HepG2 (cell line): ENCODE measurements around the gene COPZ2. TPM values are rescaled to one million over a fixed set of nuclear protein-coding genes. Genes with fewer than 3 reads are reported as not detected.

ENCODE experiments used
- ATRX ChIP-seq: sonication (generic); formaldehyde crosslinking; IDR thresholded peaks from 2 replicates; pipeline ENCODE4 v1.4.0; 2020; ENCODE audit warnings: missing genetic modification reagents, borderline replicate concordance
- E2F1 ChIP-seq: sonication (generic); formaldehyde crosslinking; IDR thresholded peaks from 2 replicates; pipeline ENCODE4 v1.5.0; 2020; ENCODE audit warnings: missing genetic modification reagents
- ELK4 ChIP-seq: sonication (generic); formaldehyde crosslinking; IDR thresholded peaks from 2 replicates; pipeline ENCODE4 v1.9.0; 2021; ENCODE audit warnings: missing genetic modification reagents, borderline replicate concordance
- GFI1 ChIP-seq: sonication (generic); formaldehyde crosslinking; IDR thresholded peaks from 2 replicates; pipeline ENCODE4 v1.5.0; 2020; ENCODE audit warnings: missing genetic modification reagents, mild to moderate bottlenecking, borderline replicate concordance
- MTF1 ChIP-seq: sonication (generic); formaldehyde crosslinking; IDR thresholded peaks from 2 replicates; pipeline ENCODE4 v1.5.0; 2020; ENCODE audit warnings: missing genetic modification reagents
- RORA ChIP-seq: sonication (generic); formaldehyde crosslinking; IDR thresholded peaks from 2 replicates; pipeline ENCODE4 v1.5.0; 2020; ENCODE audit warnings: mild to moderate bottlenecking, missing genetic modification reagents, moderate library complexity
- SIX4 ChIP-seq: sonication (generic); formaldehyde crosslinking; IDR thresholded peaks from 2 replicates; pipeline ENCODE4 v1.4.0; 2020; ENCODE audit warnings: missing genetic modification reagents
- STAT6 ChIP-seq: sonication (generic); formaldehyde crosslinking; IDR thresholded peaks from 2 replicates; pipeline ENCODE4 v1.4.0; 2020; ENCODE audit warnings: missing genetic modification reagents, mild to moderate bottlenecking, borderline replicate concordance
- ZBTB42 ChIP-seq: sonication (generic); formaldehyde crosslinking; IDR thresholded peaks from 2 replicates; pipeline ENCODE4 v1.5.0; 2020; ENCODE audit warnings: mild to moderate bottlenecking, missing genetic modification reagents
- ZNF224 ChIP-seq: sonication (generic); formaldehyde crosslinking; IDR thresholded peaks from 2 replicates; pipeline ENCODE4 v1.5.0; 2020; ENCODE audit warnings: mild to moderate bottlenecking, missing genetic modification reagents
- ZNF652 ChIP-seq: IDR thresholded peaks from 2 replicates; pipeline ENCODE4 v1.6.1; 2016; ENCODE audit warnings: low read depth, borderline replicate concordance
- ZNF747 ChIP-seq: sonication (generic); formaldehyde crosslinking; IDR thresholded peaks from 2 replicates; pipeline ENCODE4 v1.8.1; 2023; ENCODE audit warnings: missing genetic modification reagents, mild to moderate bottlenecking, borderline replicate concordance
- ZNF770 ChIP-seq: sonication (generic); formaldehyde crosslinking; IDR thresholded peaks from 2 replicates; pipeline ENCODE4 v1.5.0; 2020; ENCODE audit warnings: mild to moderate bottlenecking, missing genetic modification reagents
- ZNF781 ChIP-seq: sonication (generic); formaldehyde crosslinking; IDR thresholded peaks from 2 replicates; pipeline ENCODE4 v1.5.1; 2020; ENCODE audit warnings: borderline replicate concordance, mild to moderate bottlenecking, missing genetic modification reagents; ENCODE audit errors: not compliant biosample characterization
- polyA plus RNA-seq, 8 experiments: library from polyadenylated mRNA; depleted of rRNA in 3 of 8; stranded (reverse) in 7 of 8; unstranded in 1 of 8; fragments of >200 nt; fragmentation: Illumina TruSeq in 4 of 8; extraction: Trizol in 4 of 8; gene quantifications; 2 replicates each; pipeline versions ENCODE4 v1.2.1 to v1.2.3, GENCODE V29; 2011 to 2016; ENCODE audit warnings: low read depth in 4 of 8, missing spikeins in 1 of 8, mixed read lengths in 1 of 8; ENCODE audit not compliant: insufficient read depth in 1 of 8
- total RNA-seq, 5 experiments: library from RNA; depleted of rRNA; stranded (reverse); fragments of >200 nt; fragmentation: Illumina TruSeq; extraction: Trizol; gene quantifications; 2 replicates each; pipeline ENCODE4 v1.2.3, GENCODE V29; 2016; ENCODE audit warnings: low read depth in 1 of 5
- TF ChIP-seq, protein P1 (sequence below): sonication (generic); formaldehyde crosslinking; IDR thresholded peaks from 2 replicates; pipeline ENCODE4 v1.4.0; 2020; ENCODE audit warnings: missing genetic modification reagents, borderline replicate concordance
- TF ChIP-seq, protein P2 (sequence below): sonication (generic); formaldehyde crosslinking; IDR thresholded peaks from 2 replicates; pipeline ENCODE4 v1.5.0; 2020; ENCODE audit warnings: mild to moderate bottlenecking, missing genetic modification reagents

Gene COPZ2
- total and polyA plus RNA-seq, 2 of the 13 experiments (the other 11 are each of a cell fraction or from before 2014, with no cell fraction given), result 0.61 to 1.5 TPM

DNA sequence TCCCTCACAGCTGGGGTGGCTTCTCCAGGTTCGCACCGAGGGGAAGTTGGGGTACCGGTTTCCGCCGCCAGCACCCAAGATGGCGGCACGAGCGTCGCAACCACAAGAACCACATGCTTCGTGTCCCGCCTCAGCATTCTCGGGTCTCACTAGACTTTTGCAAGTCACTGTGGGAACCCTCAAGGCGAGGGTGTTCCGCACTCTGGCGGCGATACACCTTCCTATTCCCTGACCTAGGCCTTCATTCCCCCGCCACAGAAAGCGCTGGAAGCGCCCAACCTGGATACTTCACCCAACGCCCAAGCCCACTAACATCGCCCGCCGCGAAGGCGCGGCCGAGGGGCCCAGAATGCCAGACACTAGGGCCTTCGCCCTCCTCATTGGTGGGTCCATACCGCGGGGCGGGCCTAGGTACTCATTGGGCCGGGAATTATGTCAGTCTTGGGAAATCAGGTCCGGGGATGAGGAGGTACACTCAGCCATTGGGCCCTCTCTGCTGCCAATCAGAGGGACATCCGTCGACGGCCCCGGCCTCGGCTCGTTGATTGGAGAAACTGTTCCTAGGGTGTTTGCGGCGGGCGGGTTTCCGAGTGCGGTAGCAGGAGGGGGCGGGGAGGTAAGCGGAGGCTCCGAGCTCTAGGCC lies 10.3 kb upstream of the COPZ2 start, which contains the start of gene NFE2L1 (continued):
- TF ChIP-seq ATRX (CRISPR knock-in tag) (no peak), ELK4 (CRISPR knock-in tag) (0 out of 2 replicates have a peak, but pooled peaks have one; percentile 32), RORA (CRISPR knock-in tag) (no peak), ZNF781 (CRISPR knock-in tag) (peak; percentile 88), ZNF747 (no peak; the same call in 1 of the 2 replicates), MTF1 (CRISPR knock-in tag) (no peak), SIX4 (CRISPR knock-in tag) (no peak; the same call in 1 of the 2 replicates), ZBTB42 (CRISPR knock-in tag) (peak; percentile 94; the same call in 1 of the 2 replicates), ZNF770 (no peak), STAT6 (CRISPR knock-in tag) (no peak), ZNF224 (peak; percentile 92; the same call in 1 of the 2 replicates), ZNF652 (no peak), E2F1 (CRISPR knock-in tag) (peak; percentile 46; the same call in 1 of the 2 replicates), GFI1 (CRISPR knock-in tag) (no peak)
- TF ChIP-seq, protein P1, sequence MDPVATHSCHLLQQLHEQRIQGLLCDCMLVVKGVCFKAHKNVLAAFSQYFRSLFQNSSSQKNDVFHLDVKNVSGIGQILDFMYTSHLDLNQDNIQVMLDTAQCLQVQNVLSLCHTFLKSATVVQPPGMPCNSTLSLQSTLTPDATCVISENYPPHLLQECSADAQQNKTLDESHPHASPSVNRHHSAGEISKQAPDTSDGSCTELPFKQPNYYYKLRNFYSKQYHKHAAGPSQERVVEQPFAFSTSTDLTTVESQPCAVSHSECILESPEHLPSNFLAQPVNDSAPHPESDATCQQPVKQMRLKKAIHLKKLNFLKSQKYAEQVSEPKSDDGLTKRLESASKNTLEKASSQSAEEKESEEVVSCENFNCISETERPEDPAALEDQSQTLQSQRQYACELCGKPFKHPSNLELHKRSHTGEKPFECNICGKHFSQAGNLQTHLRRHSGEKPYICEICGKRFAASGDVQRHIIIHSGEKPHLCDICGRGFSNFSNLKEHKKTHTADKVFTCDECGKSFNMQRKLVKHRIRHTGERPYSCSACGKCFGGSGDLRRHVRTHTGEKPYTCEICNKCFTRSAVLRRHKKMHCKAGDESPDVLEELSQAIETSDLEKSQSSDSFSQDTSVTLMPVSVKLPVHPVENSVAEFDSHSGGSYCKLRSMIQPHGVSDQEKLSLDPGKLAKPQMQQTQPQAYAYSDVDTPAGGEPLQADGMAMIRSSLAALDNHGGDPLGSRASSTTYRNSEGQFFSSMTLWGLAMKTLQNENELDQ, result no peak
- TF ChIP-seq, protein P2, sequence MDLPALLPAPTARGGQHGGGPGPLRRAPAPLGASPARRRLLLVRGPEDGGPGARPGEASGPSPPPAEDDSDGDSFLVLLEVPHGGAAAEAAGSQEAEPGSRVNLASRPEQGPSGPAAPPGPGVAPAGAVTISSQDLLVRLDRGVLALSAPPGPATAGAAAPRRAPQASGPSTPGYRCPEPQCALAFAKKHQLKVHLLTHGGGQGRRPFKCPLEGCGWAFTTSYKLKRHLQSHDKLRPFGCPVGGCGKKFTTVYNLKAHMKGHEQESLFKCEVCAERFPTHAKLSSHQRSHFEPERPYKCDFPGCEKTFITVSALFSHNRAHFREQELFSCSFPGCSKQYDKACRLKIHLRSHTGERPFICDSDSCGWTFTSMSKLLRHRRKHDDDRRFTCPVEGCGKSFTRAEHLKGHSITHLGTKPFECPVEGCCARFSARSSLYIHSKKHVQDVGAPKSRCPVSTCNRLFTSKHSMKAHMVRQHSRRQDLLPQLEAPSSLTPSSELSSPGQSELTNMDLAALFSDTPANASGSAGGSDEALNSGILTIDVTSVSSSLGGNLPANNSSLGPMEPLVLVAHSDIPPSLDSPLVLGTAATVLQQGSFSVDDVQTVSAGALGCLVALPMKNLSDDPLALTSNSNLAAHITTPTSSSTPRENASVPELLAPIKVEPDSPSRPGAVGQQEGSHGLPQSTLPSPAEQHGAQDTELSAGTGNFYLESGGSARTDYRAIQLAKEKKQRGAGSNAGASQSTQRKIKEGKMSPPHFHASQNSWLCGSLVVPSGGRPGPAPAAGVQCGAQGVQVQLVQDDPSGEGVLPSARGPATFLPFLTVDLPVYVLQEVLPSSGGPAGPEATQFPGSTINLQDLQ, result no peak
